Measurements from ENCODE around the gene ASB8. TPM values are rescaled to one million over a fixed set of nuclear protein-coding genes. Genes with fewer than 3 reads are reported as not detected.

ASB8 gene
- total RNA-seq, 4 donors from 2014 or later: 134 to 359 (median 210) TPM

DNA sequence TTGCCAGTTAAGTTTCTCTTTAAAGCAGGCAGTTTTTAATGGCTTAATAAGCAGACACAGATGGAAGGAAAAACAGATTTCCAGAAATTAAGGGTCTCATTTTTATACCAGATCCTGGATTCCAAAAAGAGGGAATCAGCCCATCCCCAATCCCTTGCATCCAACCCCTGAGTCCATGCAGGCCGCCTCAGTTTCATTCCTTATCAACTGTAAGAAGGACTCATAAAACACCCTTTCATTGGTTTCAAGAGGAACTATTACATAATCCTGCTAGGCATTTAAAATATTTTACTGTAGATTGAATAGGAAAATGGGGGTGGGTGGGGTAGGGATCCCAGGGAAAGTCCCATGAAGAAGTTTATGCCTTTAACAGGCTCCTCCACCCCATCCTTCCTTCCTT is 35.5 kb upstream of the ASB8 start:
- Histone ChIP-seq H3K4me1 (peaks cover 7 to 8% of the 10 kb centered on the region in 2 donors), H3K27me3 (no peaks in the 10 kb centered on the region), H3K36me3 (no peaks in the 10 kb centered on the region), H3K27ac (no peak overlapping the region), H3K4me3 (no peak overlapping the region), H3K9me3 (no peaks in the 10 kb centered on the region)
- DNase-seq (no peak), ATAC-seq (no peak)
- TF ChIP-seq, protein P1, sequence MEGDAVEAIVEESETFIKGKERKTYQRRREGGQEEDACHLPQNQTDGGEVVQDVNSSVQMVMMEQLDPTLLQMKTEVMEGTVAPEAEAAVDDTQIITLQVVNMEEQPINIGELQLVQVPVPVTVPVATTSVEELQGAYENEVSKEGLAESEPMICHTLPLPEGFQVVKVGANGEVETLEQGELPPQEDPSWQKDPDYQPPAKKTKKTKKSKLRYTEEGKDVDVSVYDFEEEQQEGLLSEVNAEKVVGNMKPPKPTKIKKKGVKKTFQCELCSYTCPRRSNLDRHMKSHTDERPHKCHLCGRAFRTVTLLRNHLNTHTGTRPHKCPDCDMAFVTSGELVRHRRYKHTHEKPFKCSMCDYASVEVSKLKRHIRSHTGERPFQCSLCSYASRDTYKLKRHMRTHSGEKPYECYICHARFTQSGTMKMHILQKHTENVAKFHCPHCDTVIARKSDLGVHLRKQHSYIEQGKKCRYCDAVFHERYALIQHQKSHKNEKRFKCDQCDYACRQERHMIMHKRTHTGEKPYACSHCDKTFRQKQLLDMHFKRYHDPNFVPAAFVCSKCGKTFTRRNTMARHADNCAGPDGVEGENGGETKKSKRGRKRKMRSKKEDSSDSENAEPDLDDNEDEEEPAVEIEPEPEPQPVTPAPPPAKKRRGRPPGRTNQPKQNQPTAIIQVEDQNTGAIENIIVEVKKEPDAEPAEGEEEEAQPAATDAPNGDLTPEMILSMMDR (IDR thresholded peaks at IDR 0.05 in 4 of 5, conservative IDR thresholded peaks at IDR 0.05 in 1 of 5): no peak
- TF ChIP-seq POLR2A (IDR thresholded peaks at IDR 0.05): no peak
- in situ Hi-C loops (cut with MboI; ENCODE audit: low sequenced_read_pairs in 4 of 4) (loop anchor here in 3 of 4 donors (25.0 kb wide), 1 partner anchor 231 kb away; the partner anchor contains the start of gene TMEM106C (in 3 of the 3)), intact Hi-C loops (cut with DNase I; ENCODE audit: low total_unique reads) (loop anchor here (10.0 kb wide), 3 partner anchors 288 to 622 kb away; partner anchors contain the start of genes CACNB3 and VDR)

DNA sequence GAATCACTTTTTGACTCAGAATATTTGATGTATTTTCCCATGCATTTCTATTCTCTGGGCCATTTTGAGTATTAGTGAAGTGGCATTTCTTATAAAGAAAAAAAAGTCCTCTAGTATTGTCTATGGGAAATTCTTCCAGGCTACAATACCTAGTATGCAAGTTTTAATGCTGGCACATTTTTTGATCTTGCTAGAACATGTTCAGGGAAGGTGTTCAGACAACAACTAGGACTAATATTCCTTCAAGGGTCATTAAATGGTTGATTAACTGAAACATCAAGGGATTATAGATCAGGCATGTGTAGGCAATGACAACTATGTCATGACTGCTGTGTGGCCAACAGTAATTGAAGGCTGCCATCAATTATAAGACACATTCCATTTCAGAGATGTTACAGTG is 33.8 kb upstream of the ASB8 start:
- intact Hi-C loops (cut with DNase I; ENCODE audit: low total_unique reads) (loop anchor here (10.0 kb wide), 3 partner anchors 286 to 624 kb away; partner anchors contain the start of genes CACNB3 and VDR), in situ Hi-C loops (cut with MboI; ENCODE audit: low sequenced_read_pairs in 4 of 4) (loop anchor here in 3 of 4 donors (25.0 kb wide), 1 partner anchor 229 kb away; the partner anchor contains the start of gene TMEM106C (in 3 of the 3))
- H3K4me3 ChIP-seq: no peak overlapping the region
- ATAC-seq (no peak), DNase-seq (no peak)
- no peak overlapping the region for H3K27ac ChIP-seq
- H3K4me1 ChIP-seq: no peaks in the 10 kb centered on the region
- H3K9me3 ChIP-seq: no peaks in the 10 kb centered on the region
- no peaks in the 10 kb centered on the region for H3K27me3 ChIP-seq
- no peaks in the 10 kb centered on the region for H3K36me3 ChIP-seq
- TF ChIP-seq POLR2A (IDR thresholded peaks at IDR 0.05): no peak
- TF ChIP-seq, protein P1 (IDR thresholded peaks at IDR 0.05 in 4 of 5, conservative IDR thresholded peaks at IDR 0.05 in 1 of 5): no peak

DNA sequence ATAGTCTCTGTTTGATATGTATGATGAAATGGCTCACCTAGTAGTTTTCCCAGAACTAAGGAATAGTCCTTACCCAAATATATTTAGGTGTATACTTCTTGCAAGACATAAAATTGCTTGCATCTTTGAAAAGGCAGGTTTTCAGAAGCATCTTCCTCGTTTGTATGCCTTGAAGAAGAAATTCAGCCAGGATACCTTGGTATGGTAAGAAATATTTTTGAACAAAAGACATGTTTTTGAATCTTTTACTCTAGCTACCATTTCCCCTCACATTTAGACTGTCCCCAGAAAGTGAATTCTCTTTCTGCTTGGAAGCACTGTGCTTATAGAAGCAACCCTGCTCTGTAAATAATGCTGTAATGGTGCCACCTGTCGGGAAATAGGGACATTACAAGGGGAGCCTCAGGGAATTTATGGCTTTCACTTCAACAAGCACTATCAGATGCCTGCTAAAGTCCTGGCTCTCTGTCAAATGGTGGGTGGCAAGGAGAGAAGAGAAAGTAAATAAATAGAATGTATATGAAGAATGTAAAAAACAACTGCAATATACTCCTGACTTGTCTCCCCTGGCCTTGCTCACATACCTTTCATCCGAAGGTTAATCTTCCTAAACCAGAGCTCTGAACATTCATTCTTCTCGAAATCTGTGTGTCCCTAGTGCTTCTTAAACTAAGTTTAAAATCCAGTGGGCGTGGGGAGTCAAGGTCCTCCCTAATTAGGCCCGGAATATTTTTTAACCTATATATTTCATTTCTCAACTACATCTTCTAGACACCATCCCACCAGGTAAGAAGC is 32.2 kb upstream of the ASB8 start:
- in situ Hi-C loops (cut with MboI; ENCODE audit: low sequenced_read_pairs in 4 of 4) (loop anchor here in 3 of 4 donors (25.0 kb wide), 1 partner anchor 227 kb away; the partner anchor contains the start of gene TMEM106C (in 3 of the 3)), intact Hi-C loops (cut with DNase I; ENCODE audit: low total_unique reads) (loop anchor here (5.0 to 10.0 kb wide), 5 partner anchors 107 to 625 kb away; partner anchors contain the start of genes CACNB3 and VDR)
- Histone ChIP-seq H3K27ac (no peak overlapping the region), H3K9me3 (no peaks in the 10 kb centered on the region), H3K4me1 (no peaks in the 10 kb centered on the region), H3K4me3 (no peak overlapping the region), H3K27me3 (peaks cover under 1 to 13% (median 12%) of the 10 kb centered on the region in 3 donors), H3K36me3 (no peaks in the 10 kb centered on the region)
- TF ChIP-seq, protein P1 (IDR thresholded peaks at IDR 0.05 in 4 of 5, conservative IDR thresholded peaks at IDR 0.05 in 1 of 5): peak; percentile 70 to 88 (median 79)
- no peak for TF ChIP-seq POLR2A (IDR thresholded peaks at IDR 0.05)
- ATAC-seq (peak; percentile 64 to 82), DNase-seq (peak in 1 of 2 donors; percentile 54)

GRCh38 chr12:48187916-48188695 is 30.8 kb upstream of the ASB8 start:
- Histone ChIP-seq H3K27me3 (peaks cover 15 to 27% (median 26%) of the 10 kb centered on the region in 3 donors), H3K9me3 (no peaks in the 10 kb centered on the region), H3K27ac (no peak overlapping the region), H3K4me3 (no peak overlapping the region), H3K36me3 (no peaks in the 10 kb centered on the region), H3K4me1 (peaks cover 3 to 10% of the 10 kb centered on the region in 2 donors)
- no peak for TF ChIP-seq POLR2A (IDR thresholded peaks at IDR 0.05)
- TF ChIP-seq, protein P1 (IDR thresholded peaks at IDR 0.05 in 4 of 5, conservative IDR thresholded peaks at IDR 0.05 in 1 of 5): no peak
- no peak for ATAC-seq
- in situ Hi-C loops (cut with MboI; ENCODE audit: low sequenced_read_pairs in 4 of 4) (loop anchor here in 3 of 4 donors (25.0 kb wide), 1 partner anchor 226 kb away; the partner anchor contains the start of gene TMEM106C (in 3 of the 3)), intact Hi-C loops (cut with DNase I; ENCODE audit: low total_unique reads) (loop anchor here (5.0 kb wide), 2 partner anchors 106 to 429 kb away; no protein-coding TSS in a partner anchor)
- no peak for DNase-seq

Data from gastrocnemius medialis (tissue), 4 donors.